MM.1S (cell line): Measurements from ENCODE around the gene OPA3.

Experiments
- EZH2 ChIP-seq: fragments of 300-600 bp; sonication (generic); optimal IDR thresholded peaks from 2 replicates; pipeline ENCODE3; 2017; ENCODE audit warnings: low read depth, mild to moderate bottlenecking, antibody characterized with exemption, low read length, mixed read lengths
- TF ChIP-seq, protein P1 (sequence below): fragments of 300-600 bp; sonication (generic); IDR thresholded peaks from 2 replicates; pipeline ENCODE4 v1.5.1; 2016; ENCODE audit warnings: antibody characterized with exemption, low read length, mixed read lengths

DNA sequence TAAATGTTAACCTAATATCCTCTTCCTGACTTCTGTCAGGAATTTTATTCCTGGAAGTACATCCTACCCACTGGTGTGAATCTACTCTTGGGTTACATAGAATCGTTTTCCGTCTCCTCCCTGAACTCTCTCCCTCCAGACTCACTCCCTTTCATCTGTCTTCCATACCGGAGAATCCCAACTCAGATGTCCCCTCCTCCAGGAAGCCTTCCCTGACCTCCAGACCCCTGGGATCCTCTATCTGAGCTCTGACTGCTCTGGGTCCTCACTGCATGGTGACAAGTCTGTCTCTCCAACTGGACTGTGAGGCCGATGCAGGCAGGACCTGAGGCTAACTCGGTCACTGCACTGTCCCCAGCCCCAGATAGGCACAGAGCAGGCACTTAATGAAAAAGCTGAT, 24.6 kb downstream of the OPA3 start:
- TF ChIP-seq, protein P1, sequence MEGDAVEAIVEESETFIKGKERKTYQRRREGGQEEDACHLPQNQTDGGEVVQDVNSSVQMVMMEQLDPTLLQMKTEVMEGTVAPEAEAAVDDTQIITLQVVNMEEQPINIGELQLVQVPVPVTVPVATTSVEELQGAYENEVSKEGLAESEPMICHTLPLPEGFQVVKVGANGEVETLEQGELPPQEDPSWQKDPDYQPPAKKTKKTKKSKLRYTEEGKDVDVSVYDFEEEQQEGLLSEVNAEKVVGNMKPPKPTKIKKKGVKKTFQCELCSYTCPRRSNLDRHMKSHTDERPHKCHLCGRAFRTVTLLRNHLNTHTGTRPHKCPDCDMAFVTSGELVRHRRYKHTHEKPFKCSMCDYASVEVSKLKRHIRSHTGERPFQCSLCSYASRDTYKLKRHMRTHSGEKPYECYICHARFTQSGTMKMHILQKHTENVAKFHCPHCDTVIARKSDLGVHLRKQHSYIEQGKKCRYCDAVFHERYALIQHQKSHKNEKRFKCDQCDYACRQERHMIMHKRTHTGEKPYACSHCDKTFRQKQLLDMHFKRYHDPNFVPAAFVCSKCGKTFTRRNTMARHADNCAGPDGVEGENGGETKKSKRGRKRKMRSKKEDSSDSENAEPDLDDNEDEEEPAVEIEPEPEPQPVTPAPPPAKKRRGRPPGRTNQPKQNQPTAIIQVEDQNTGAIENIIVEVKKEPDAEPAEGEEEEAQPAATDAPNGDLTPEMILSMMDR = no peak
- TF ChIP-seq EZH2 = no peak
